ENCODE results near the gene GXYLT2. TPM values are rescaled to one million over a fixed set of nuclear protein-coding genes. Genes with fewer than 3 reads are reported as not detected.

Gene GXYLT2
- total RNA-seq, 3 donors from 2014 or later (not counting 1 experiment from before 2014, with no cell fraction given) = not detected

DNA sequence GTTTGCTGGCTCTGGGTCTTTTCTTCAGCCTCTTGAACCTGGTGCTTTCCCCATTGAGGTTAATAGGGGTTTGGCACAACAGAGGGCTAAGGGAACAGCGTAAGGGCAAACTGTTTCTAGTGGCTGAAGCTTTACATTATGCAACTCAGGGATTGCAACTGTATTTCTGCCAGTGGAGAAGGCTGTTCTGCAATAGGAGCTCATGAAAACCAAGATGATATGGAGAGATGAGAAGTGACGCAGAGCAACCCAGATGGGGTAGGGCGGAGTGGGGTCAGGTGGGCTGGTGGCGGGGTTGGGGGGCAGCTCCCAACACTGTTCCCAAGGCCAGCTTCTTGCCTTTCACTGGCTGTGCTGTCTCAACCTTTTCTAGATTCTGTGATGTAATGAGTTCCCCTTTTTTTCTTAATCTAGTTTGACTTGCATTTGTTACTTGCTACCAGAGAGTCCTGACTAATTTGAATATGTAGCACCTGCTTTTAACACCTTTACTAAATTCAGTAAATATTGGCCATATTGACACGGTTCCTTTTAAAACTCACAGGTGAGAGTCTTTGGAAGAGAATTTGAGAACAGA, 7.2 kb downstream of the GXYLT2 start:
- H3K4me1 Mint-ChIP-seq = no peaks in the 10 kb centered on the region
- no peak overlapping the region for H3K4me3 Mint-ChIP-seq
- TF ChIP-seq, protein P1, sequence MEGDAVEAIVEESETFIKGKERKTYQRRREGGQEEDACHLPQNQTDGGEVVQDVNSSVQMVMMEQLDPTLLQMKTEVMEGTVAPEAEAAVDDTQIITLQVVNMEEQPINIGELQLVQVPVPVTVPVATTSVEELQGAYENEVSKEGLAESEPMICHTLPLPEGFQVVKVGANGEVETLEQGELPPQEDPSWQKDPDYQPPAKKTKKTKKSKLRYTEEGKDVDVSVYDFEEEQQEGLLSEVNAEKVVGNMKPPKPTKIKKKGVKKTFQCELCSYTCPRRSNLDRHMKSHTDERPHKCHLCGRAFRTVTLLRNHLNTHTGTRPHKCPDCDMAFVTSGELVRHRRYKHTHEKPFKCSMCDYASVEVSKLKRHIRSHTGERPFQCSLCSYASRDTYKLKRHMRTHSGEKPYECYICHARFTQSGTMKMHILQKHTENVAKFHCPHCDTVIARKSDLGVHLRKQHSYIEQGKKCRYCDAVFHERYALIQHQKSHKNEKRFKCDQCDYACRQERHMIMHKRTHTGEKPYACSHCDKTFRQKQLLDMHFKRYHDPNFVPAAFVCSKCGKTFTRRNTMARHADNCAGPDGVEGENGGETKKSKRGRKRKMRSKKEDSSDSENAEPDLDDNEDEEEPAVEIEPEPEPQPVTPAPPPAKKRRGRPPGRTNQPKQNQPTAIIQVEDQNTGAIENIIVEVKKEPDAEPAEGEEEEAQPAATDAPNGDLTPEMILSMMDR (IDR thresholded peaks at IDR 0.05) = no peak
- H3K27me3 Mint-ChIP-seq (ENCODE audit: low read depth in 2 of 2) = peaks cover 19 to 35% of the 10 kb centered on the region in 2 donors
- no peaks in the 10 kb centered on the region for H3K9me3 Mint-ChIP-seq
- H3K27ac Mint-ChIP-seq = no peak overlapping the region
- no peaks in the 10 kb centered on the region for H3K36me3 Mint-ChIP-seq
- WGBS (ENCODE audit: insufficient coverage) = 89% methylated on average over 4 of the region's 5 CpGs
- DNase-seq = no peak
- intact Hi-C loops (cut with micrococcal nuclease) = no loop called here
- Histone ChIP-seq H3K4me1 (ENCODE audit: control insufficient read depth, insufficient read depth, low read length) (no peaks in the 10 kb centered on the region), H3K36me3 (ENCODE audit: control insufficient read depth, insufficient read depth, low read length) (no peaks in the 10 kb centered on the region), H3K27ac (ENCODE audit: low read length) (no peak overlapping the region), H3K9me3 (ENCODE audit: control insufficient read depth, insufficient read depth, low read length) (no peaks in the 10 kb centered on the region), H3K27me3 (ENCODE audit: control insufficient read depth, insufficient read depth, low read length) (no peaks in the 10 kb centered on the region), H3K4me3 (ENCODE audit: low read length) (no peak overlapping the region)
- ATAC-seq = no peak

DNA sequence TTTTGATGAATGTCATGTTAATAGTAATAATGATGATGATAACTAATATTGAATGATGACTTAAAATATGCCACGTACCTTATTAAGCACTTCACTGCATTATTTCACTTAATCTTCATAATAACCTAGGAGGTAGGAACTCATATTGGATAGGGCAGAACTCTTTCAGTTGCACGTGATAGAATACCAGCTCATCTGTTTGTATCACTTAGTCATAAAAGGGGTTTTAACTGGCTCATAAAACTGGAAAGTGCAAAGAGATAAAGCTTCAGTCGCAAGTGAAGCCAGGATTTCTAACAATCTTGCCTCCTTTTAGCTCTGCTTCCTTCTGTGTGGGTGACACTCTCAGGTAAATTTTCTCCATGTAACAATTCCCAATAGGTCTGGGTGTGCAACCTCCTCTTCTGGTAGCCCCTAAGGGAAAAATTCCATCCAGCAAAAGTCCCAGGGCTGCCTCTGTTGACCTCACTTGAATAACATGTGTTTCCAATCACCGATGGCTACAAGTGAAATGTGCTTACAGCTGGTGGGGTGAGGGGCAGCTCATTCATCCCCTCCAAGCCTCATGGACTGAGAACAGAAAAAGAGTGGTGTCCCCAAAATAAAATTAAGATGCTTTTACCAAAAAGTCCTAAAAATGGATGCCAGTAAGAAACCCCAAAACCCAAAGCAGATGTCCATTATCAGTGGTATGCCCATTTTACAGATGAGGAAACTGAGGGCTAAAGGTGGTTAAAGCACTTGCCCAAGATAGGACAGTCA, 9.3 kb downstream of the GXYLT2 start:
- DNase-seq (no peak), ATAC-seq (no peak)
- no peaks in the 10 kb centered on the region for H3K4me1 Mint-ChIP-seq
- TF ChIP-seq, protein P1 (IDR thresholded peaks at IDR 0.05) = no peak
- no peaks in the 10 kb centered on the region for H3K9me3 Mint-ChIP-seq
- 84% methylated on average over 3 of the region's 4 CpGs for WGBS (ENCODE audit: insufficient coverage)
- H3K27me3 ChIP-seq (ENCODE audit: control insufficient read depth, insufficient read depth, low read length) = no peaks in the 10 kb centered on the region
- peaks cover 8 to 13% of the 10 kb centered on the region in 2 donors for H3K27me3 Mint-ChIP-seq (ENCODE audit: low read depth in 2 of 2)
- no peak overlapping the region for H3K27ac ChIP-seq (ENCODE audit: low read length)
- no peak overlapping the region for H3K27ac Mint-ChIP-seq
- no peaks in the 10 kb centered on the region for H3K4me1 ChIP-seq (ENCODE audit: control insufficient read depth, insufficient read depth, low read length)
- no peaks in the 10 kb centered on the region for H3K36me3 Mint-ChIP-seq
- intact Hi-C loops (cut with micrococcal nuclease) = no loop called here
- H3K4me3 ChIP-seq (ENCODE audit: low read length) = no peak overlapping the region
- no peaks in the 10 kb centered on the region for H3K9me3 ChIP-seq (ENCODE audit: control insufficient read depth, insufficient read depth, low read length)
- no peaks in the 10 kb centered on the region for H3K36me3 ChIP-seq (ENCODE audit: control insufficient read depth, insufficient read depth, low read length)
- H3K4me3 Mint-ChIP-seq = no peak overlapping the region

DNA sequence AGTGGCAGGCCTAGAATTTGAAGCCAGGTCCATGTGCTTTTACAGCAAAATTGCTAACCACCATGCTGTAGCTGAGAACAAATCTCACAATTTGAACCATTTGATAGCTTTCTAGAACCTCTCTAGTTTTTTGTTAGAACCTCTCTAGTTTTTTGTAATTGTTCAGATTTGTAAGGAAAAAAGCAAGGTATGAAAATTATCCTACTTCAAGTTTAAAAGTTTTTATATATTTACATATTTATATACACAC, 9.8 kb downstream of the GXYLT2 start:
- no peak overlapping the region for H3K27ac ChIP-seq (ENCODE audit: low read length)
- intact Hi-C loops (cut with micrococcal nuclease) = no loop called here
- no peak for ATAC-seq
- H3K4me3 ChIP-seq (ENCODE audit: low read length) = no peak overlapping the region
- TF ChIP-seq, protein P1 (IDR thresholded peaks at IDR 0.05) = no peak
- H3K36me3 Mint-ChIP-seq = no peaks in the 10 kb centered on the region
- H3K4me1 Mint-ChIP-seq = no peaks in the 10 kb centered on the region
- no peaks in the 10 kb centered on the region for H3K9me3 ChIP-seq (ENCODE audit: control insufficient read depth, insufficient read depth, low read length)
- no peaks in the 10 kb centered on the region for H3K27me3 ChIP-seq (ENCODE audit: control insufficient read depth, insufficient read depth, low read length)
- H3K36me3 ChIP-seq (ENCODE audit: control insufficient read depth, insufficient read depth, low read length) = no peaks in the 10 kb centered on the region
- no peaks in the 10 kb centered on the region for H3K9me3 Mint-ChIP-seq
- H3K4me1 ChIP-seq (ENCODE audit: control insufficient read depth, insufficient read depth, low read length) = no peaks in the 10 kb centered on the region
- DNase-seq = no peak
- H3K27me3 Mint-ChIP-seq (ENCODE audit: low read depth in 2 of 2) = peaks cover 8 to 10% of the 10 kb centered on the region in 2 donors
- H3K4me3 Mint-ChIP-seq = no peak overlapping the region
- H3K27ac Mint-ChIP-seq = no peak overlapping the region

DNA sequence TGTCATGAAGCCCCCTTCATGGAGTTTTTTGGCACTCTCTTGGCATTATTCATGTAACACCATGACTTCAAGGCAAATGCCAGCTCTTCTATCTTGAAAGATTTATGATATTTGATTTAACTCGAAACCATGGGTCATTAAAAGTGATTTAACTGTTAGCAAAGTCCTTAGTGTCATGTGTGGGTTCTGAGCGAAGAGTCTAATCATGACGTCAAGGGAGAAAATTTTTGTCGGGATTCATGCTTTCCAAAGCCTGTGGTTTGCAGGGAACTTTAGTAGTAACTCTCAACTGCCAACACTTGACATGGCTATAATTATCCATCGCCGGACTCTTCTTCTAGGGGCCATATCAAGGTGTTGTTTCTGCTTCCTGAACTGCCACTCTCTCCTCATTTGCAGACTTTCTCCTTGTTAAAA, 11.5 kb downstream of the GXYLT2 start:
- DNase-seq (no peak), ATAC-seq (no peak)
- WGBS (ENCODE audit: insufficient coverage) = 90% methylated on average over 6 of the region's 6 CpGs
- H3K9me3 Mint-ChIP-seq = no peaks in the 10 kb centered on the region
- TF ChIP-seq, protein P1 (IDR thresholded peaks at IDR 0.05) = no peak
- H3K4me3 Mint-ChIP-seq = no peak overlapping the region
- no peaks in the 10 kb centered on the region for H3K4me1 Mint-ChIP-seq
- H3K4me1 ChIP-seq (ENCODE audit: control insufficient read depth, insufficient read depth, low read length) = no peaks in the 10 kb centered on the region
- intact Hi-C loops (cut with micrococcal nuclease) = no loop called here
- no peaks in the 10 kb centered on the region for H3K9me3 ChIP-seq (ENCODE audit: control insufficient read depth, insufficient read depth, low read length)
- no peak overlapping the region for H3K27ac ChIP-seq (ENCODE audit: low read length)
- H3K36me3 Mint-ChIP-seq = no peaks in the 10 kb centered on the region
- no peaks in the 10 kb centered on the region for H3K27me3 ChIP-seq (ENCODE audit: control insufficient read depth, insufficient read depth, low read length)
- no peak overlapping the region for H3K4me3 ChIP-seq (ENCODE audit: low read length)
- no peaks in the 10 kb centered on the region for H3K36me3 ChIP-seq (ENCODE audit: control insufficient read depth, insufficient read depth, low read length)
- H3K27me3 Mint-ChIP-seq (ENCODE audit: low read depth in 2 of 2) = no peaks in the 10 kb centered on the region
- no peak overlapping the region for H3K27ac Mint-ChIP-seq
